ENCODE results near the gene LRRTM3.

LRRTM3 gene

GRCh38 chr10:66925896-66926715, at the start of gene LRRTM3:
TSS of gene LRRTM3 (plus strand) at chr10:66926036.
- DNase-seq = no peak

GRCh38 chr10:66877361-66877760, 48.5 kb upstream of the LRRTM3 start:
- DNase-seq = no peak

- DNase-seq = no peak
Measured at GRCh38 chr10:66880292-66880691, 45.5 kb upstream of the LRRTM3 start.

- DNase-seq = no peak
Measured at GRCh38 chr10:66880826-66881225, 45.0 kb upstream of the LRRTM3 start.

GRCh38 chr10:66881814-66882213, 44.0 kb upstream of the LRRTM3 start:
- no peak for DNase-seq

GRCh38 chr10:66882271-66882670, 43.6 kb upstream of the LRRTM3 start:
- no peak for DNase-seq

GRCh38 chr10:66886848-66887247, 39.0 kb upstream of the LRRTM3 start:
- no peak for DNase-seq

- DNase-seq = no peak
Measured at GRCh38 chr10:66888237-66888636, 37.6 kb upstream of the LRRTM3 start.

GRCh38 chr10:66892871-66893270, 33.0 kb upstream of the LRRTM3 start:
- no peak for DNase-seq

- DNase-seq = no peak
Measured at GRCh38 chr10:66910671-66911070, 15.2 kb upstream of the LRRTM3 start.

GRCh38 chr10:66916030-66916429, 9.8 kb upstream of the LRRTM3 start:
- no peak for DNase-seq

GRCh38 chr10:66917104-66917503, 8.7 kb upstream of the LRRTM3 start:
- no peak for DNase-seq

GRCh38 chr10:66919248-66919647, 6.6 kb upstream of the LRRTM3 start:
- no peak for DNase-seq

GRCh38 chr10:66924674-66925345, 1.0 kb upstream of the LRRTM3 start:
- DNase-seq = no peak

GRCh38 chr10:66925373-66925772, 463 bp upstream of the LRRTM3 start:
- DNase-seq = no peak

- no peak for DNase-seq
Measured at GRCh38 chr10:66926841-66927240, 1.0 kb downstream of the LRRTM3 start.

GRCh38 chr10:66927251-66927935, 1.6 kb downstream of the LRRTM3 start:
- DNase-seq = no peak

- DNase-seq = no peak
Measured at GRCh38 chr10:66927971-66928770, 2.3 kb downstream of the LRRTM3 start.

GRCh38 chr10:66928776-66929175, 2.9 kb downstream of the LRRTM3 start:
- no peak for DNase-seq

- DNase-seq = no peak
Measured at GRCh38 chr10:66929375-66929774, 3.5 kb downstream of the LRRTM3 start.

- DNase-seq = peak; percentile 12
Measured at GRCh38 chr10:66931340-66931948, 5.6 kb downstream of the LRRTM3 start.

GRCh38 chr10:66931949-66932343, 6.1 kb downstream of the LRRTM3 start:
- DNase-seq = no peak

GRCh38 chr10:66934711-66935110, 8.9 kb downstream of the LRRTM3 start:
- DNase-seq = no peak
